Measurements from ENCODE around the gene RUVBL1.

Gene RUVBL1

DNA sequence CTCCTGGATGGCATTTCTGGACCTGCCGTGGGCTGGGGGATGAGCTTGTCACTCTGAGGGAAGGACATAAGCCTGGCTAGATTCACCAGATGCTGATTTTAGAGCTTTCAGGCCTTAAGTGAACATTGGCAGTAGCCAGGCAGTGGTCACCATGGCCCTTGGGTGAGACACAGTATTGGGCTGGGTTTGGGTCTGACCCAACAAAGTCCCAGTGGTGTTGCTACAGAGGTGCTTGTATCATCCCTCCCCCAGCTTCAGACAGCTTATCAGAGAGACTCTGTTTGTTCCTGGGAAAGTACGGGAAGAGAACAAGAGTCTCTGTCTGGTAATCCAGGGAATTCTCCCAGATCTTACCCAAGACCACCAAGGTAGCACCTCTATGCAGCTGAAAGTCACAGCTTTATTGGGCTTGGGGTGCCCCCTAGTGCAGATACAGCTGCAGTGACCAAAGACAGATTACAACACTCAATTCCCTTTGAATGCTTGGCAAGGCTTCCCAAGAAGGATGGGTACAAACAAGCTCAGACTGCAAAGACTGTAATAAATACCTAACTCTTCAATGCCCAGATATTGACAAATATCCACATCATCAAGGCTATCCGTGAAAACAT, 9.8 kb upstream of the RUVBL1 start:
- DNase-seq (ENCODE audit: low spot score): no peak

GRCh38 chr3:128131897-128132646, 8.5 kb upstream of the RUVBL1 start:
- DNase-seq (ENCODE audit: low spot score): no peak

- DNase-seq (ENCODE audit: low spot score): no peak
These were observed 4.6 kb upstream of the RUVBL1 start for GRCh38 chr3:128128251-128128650.

- DNase-seq (ENCODE audit: low spot score): no peak
These were observed 3.6 kb upstream of the RUVBL1 start for GRCh38 chr3:128127236-128127635.

- DNase-seq (ENCODE audit: low spot score): no peak
These were observed 465 bp downstream of the RUVBL1 start for GRCh38 chr3:128123156-128123537.

GRCh38 chr3:128122013-128122412, 1.6 kb downstream of the RUVBL1 start:
- DNase-seq (ENCODE audit: low spot score): no peak

GRCh38 chr3:128113817-128114794, 9.5 kb downstream of the RUVBL1 start:
- peak; percentile 40 for DNase-seq (ENCODE audit: low spot score)

GRCh38 chr3:128112357-128112968, 11.1 kb downstream of the RUVBL1 start:
- DNase-seq (ENCODE audit: low spot score): no peak

DNA sequence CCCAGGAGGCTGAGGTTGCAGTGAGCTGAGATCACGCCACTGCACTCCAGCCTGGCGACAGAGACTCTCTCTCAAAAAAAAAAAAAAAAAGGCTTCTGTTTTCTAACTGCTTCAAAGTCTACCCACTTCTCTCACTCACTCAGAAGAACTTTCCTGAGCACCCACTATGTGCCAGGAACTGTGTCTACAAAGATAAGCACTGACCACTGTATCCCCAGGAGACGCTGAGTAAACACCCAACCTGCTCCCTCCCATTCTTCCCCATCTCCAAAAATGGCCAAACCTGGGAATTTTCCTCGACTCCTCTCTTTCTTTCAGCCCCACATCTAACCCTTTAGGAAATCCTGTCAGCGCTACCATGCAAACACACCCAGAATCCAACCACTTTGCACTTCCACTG, 12.5 kb downstream of the RUVBL1 start:
- no peak for DNase-seq (ENCODE audit: low spot score)

- no peak for DNase-seq (ENCODE audit: low spot score)
These were observed 15.8 kb downstream of the RUVBL1 start for GRCh38 chr3:128107834-128108233.

GRCh38 chr3:128103136-128103676, 20.4 kb downstream of the RUVBL1 start:
- no peak for DNase-seq (ENCODE audit: low spot score)

DNA sequence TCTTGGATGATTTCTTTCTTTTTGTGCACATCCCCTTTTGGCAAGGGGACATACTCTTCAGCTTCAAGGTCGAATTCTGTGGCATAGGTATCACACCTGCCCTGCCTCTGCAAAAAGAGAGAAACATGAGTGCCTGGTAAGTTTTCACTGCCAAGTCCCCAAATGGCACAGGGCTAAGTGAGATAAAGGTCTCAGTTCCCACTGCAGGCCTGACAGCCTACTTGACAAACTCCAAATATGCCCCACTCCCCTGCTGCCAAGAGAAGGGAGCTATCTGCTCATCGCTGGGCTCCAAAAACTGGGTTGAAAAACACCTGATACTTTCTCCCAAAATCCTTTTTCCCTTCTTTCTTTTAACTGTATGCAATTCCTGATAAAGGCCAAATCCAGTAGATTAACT, 23.0 kb downstream of the RUVBL1 start:
- no peak for DNase-seq (ENCODE audit: low spot score)

DNA sequence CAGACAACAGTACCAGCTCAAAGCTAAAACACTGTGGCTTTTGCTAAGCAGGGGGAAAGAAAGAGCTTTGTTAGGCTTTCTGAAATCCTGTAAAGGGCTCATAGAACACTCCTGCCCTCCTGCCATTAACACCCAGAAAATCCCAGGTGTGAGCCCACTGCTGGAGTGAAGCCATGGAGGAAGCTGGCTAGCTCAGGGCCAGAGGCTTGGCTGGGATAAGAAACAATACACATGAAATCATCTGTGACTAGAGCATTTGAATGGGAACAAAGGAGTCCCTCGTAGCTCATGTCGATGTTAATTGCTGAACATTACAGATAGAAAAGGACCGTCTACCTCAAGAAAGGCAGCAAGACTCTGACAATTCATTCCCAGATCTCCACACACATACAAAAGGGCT, 23.5 kb downstream of the RUVBL1 start:
- DNase-seq (ENCODE audit: low spot score): no peak

DNA sequence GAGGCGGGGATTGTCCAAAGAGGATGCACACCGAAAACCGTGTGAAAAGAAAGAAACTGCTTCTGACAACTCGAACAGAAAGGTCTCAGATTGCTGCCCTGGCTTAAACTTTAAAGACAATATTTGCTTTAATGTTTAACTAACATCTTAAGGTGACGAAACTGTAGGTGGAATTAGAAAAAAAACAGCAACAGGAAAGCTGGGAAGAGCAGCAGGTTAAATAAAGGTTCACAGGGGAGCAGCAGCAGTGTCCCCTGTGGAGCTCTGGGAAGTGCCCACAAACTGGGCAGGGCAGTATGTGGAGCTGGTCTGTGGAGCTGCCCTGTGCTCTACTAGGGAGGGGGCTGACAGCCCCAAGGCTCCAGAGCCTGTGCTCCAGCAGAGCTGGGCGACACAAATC, 25.4 kb downstream of the RUVBL1 start:
- DNase-seq (ENCODE audit: low spot score): no peak

GRCh38 chr3:128095222-128095703, 28.3 kb downstream of the RUVBL1 start:
- peak; percentile 85 for DNase-seq (ENCODE audit: low spot score)

GRCh38 chr3:128094295-128095151, 29.1 kb downstream of the RUVBL1 start:
- DNase-seq (ENCODE audit: low spot score): no peak

DNA sequence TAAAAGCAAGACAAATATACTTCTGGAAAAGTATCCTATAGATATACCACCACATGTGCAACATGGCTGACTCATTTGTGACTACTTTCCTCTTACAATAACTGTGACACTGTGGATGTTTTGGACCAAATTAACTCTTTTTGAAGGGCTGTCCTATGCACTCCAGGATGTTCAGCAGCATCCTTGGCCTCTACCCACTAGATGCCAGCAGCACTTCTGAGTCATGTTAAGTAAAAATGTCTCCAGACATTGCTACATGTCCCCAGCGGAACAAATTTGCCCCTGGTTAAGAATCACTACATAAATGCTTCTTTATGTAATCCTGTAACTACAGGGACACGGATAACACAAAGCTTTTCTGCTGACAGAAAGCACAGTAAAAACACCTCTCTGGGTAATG, 32.0 kb downstream of the RUVBL1 start:
- no peak for DNase-seq (ENCODE audit: low spot score)

- DNase-seq (ENCODE audit: low spot score): no peak
These were observed 34.5 kb downstream of the RUVBL1 start for GRCh38 chr3:128089135-128089534.

DNA sequence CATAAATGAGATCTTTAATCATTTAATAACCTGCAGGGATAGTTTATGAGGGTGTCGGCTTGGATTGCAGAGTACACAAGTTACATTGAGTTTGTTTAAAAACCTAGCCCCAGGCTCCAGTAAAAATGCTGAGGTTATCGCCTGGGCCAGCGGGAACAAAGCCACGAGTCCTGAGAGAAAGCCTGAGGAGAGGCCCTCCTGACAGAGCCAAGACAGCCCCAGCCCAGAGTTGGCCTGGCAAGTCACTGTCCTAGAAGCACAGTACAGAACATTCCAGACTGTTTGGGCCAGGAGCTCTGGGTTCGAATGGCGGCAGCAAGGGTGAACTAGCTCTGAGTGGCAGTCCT, 39.0 kb downstream of the RUVBL1 start:
- no peak for DNase-seq (ENCODE audit: low spot score)

DNA sequence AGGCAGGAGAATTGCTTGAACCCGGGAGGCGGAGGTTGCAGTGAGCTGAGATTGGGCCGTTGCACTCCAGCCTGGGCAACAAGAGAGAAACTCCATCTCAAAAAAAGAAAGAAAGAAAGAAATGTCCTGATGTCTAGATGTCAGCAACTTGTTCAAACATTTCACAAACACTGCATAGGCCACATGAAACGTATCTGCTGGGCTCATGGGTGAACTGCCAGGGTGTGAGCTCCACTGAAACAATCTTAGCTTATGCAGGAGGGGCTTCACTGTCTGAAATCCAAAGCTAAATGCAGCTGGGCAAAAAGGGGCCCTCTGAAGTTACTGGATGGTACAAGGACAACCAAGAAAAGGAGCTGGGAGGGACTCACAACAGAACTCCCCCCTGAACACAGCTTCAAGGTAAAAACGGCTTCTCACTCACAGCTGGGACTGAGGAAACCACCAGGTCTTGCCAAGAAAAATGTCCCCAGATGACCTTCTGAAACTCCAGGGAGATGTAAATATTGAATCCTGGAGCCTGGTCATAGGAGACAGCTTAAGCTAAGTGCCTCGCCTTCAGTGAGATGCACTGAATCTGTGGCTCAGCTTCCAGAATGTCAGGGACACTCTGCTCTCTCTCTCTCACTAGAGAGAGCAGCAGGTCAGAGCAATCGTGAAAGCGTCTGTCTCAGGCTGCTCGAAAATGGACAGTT, 39.5 kb downstream of the RUVBL1 start:
- no peak for DNase-seq (ENCODE audit: low spot score)
